AG09309 (cell line): ENCODE measurements around the gene NRF1.

ENCODE experiments used
- DNase-seq: peaks from one replicate; pipeline ENCODE4 v3.0.0-alpha.2; 2010; ENCODE audit warnings: low read depth
- H3K4me3 ChIP-seq: 2 replicates; pipeline ENCODE4 v1.5.1; 2011; ENCODE audit warnings: mild to moderate bottlenecking, low read depth, low read length, moderate library complexity; ENCODE audit not compliant: control insufficient read depth
- CTCF ChIP-seq: IDR thresholded peaks from 2 replicates; pipeline ENCODE4 v1.5.1; 2011; ENCODE audit warnings: mild to moderate bottlenecking, low read depth, low read length, inconsistent platforms; ENCODE audit not compliant: insufficient read depth, control insufficient read depth; ENCODE audit errors: missing control alignments

Gene NRF1

GRCh38 chr7:129767120-129768015, 155.8 kb downstream of the NRF1 start:
- no peak for TF ChIP-seq CTCF
- DNase-seq: no peak
- no peak overlapping the region for H3K4me3 ChIP-seq

GRCh38 chr7:129768614-129769399, 157.3 kb downstream of the NRF1 start:
- TF ChIP-seq CTCF: no peak
- H3K4me3 ChIP-seq: no peak overlapping the region
- no peak for DNase-seq

- H3K4me3 ChIP-seq: no peak overlapping the region
- DNase-seq: no peak
- TF ChIP-seq CTCF: no peak
Measured at GRCh38 chr7:129769400-129769774, 157.9 kb downstream of the NRF1 start.

- no peak for DNase-seq
- TF ChIP-seq CTCF: no peak
- H3K4me3 ChIP-seq: no peak overlapping the region
Measured at GRCh38 chr7:129769866-129770808, 158.6 kb downstream of the NRF1 start.

GRCh38 chr7:129771201-129771927, 159.8 kb downstream of the NRF1 start:
- DNase-seq: no peak
- H3K4me3 ChIP-seq: no peak overlapping the region
- no peak for TF ChIP-seq CTCF
